Stimulated activated CD4-positive, alpha-beta T cell treated with anti-CD3 and anti-CD28 coated beads, Interleukin-15, amount 100 ng/mL, for 24 hours (primary cell): ENCODE results near the gene CACNG6.
A peak's percentile ranks its signal among the peaks of the same experiment; 100 is the strongest.

Experiments
- DNase-seq: peaks from one replicate; pipeline ENCODE4 v3.0.0-alpha.2; 2020

The CACNG6 gene

DNA sequence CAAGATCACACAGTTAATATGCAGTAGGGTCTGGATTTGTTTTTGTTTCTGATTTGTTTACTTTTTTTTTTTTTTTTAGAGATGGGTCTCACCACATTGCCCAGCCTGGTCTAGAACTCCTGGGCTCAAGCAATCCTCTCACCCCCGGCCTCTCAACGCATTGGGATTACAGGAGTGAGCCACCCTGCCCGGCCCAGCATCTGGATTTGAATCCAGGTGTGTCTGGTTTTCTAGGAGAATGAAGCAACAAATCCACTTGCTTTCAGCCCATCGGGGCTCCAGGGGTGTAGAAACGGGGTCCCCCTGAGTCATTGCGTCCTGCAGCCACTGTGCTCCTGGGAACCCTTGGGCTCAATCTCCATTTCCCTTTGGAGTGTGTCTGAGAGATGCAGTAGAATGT is 22.1 kb upstream of the CACNG6 start:
- DNase-seq = no peak

DNA sequence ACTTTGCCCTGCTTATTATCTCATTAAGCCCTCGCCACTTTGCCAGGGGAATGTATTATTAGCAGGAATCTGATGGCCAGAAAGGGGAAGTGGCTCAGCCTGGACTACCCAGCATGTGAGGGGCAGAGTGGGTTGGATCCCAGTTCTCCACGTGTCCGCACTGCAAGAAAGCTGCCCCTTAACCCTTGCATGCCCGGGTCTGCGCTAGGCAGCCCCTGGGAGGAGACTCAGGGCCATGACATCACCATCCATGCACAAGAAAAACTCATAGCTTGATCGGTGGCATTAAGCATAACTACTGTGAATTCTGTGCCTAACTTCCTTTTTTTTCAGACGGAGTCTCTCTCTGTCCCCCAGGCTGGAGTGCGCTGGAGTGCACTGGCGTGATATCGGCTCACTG is 19.8 kb upstream of the CACNG6 start:
- no peak for DNase-seq

DNA sequence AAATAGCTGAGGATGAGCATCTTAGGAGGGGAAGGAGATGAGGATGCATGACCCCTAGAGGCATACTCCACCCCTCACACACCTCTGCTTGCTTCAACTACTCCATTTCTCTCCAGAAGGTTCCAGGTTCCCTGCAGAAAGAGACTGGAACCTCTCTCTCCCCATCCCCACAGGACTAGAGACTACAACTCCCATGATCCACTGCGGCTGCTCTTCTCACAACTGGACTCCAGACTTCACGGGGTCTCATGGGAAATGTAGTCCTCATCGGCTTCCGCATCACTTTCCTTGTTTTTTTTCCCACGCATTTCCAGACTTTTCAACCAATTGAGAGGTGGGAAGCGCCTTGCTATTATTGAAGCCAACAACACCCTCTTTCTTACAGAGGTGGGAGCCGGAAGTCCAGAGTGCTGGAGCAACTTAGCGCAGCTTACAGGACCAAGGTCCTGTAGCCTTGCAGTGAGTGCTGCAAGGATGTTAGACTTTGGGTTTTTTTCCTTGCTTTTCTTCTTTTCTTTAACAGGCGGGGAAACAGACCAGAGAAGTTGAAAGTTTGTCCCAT is 13.9 kb upstream of the CACNG6 start:
- peak; percentile 78 for DNase-seq

DNA sequence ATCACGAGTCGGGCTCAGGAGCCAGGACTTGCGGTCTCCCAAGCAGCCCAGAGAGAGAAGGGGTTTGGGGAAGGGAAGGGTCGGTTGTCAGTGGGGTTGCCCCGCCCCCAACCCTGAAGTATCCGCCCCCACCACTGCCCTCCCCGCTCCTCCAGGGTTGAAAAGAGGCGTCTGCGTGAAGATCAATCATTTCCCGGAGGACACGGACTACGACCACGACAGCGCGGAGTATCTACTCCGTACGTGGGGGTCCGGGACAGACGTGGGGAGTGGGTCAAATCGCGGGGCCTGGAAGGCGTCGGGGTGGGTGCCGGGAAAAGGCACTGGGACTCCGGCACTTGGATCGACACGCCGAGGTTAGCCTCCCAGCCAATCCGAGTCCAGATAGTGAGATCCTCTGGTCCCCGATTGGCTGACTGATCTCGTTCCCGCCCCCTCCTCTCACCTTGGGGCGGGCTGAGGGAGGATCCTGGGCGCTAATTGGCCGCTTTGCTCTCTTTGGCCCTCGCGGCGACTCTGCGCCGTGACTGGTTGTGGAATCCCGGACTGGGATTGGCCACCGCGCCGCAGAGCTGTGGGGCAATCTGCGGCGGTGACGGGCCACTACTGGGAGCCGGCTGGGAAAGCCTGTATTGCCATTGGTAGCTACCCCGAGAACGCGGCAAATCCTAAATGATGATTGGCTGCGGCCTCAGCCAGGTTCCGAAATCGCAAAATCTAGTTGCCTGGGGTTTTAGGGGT is 13.3 kb upstream of the CACNG6 start:
- DNase-seq = peak; percentile 62

DNA sequence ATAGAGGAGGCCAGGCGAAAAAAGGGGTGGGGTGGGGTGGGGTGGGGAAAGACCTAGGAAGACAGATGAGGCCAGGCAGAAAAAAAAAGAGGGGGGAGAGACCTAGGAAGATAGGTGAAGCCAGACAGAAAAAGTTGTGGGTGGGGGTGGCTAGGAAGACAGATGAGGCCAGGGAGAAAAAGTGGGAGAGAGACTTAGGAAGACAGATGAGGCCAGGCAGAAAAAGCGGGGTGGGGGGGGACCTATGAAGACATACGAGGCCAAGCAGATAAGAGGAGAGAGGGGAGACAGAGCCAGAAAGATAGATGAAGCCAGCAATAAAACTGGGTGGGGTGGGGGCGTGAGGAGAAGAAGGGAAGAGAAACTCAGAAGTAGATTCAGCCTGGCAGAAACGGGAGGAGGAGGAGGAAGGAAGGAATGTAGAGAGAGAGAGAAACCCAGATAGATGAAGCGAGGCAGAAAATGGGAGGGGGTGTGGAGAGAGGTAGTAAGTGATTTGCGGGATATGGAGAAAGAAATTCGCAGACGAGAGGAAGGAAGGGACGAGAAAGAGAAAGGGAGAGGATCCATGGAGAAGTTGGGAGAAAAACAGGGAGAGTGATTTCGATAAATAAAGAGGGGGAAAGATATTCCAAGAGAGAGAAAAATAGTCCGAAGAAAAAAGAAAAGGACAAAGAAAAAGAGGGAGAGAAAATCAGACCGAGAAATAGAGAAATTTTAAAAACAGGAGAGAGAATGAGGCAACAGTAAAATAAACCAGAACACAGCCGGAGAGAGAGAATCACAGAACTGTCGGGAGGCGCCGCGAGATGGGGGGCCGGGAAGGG is 12.2 kb upstream of the CACNG6 start:
- DNase-seq = no peak

DNA sequence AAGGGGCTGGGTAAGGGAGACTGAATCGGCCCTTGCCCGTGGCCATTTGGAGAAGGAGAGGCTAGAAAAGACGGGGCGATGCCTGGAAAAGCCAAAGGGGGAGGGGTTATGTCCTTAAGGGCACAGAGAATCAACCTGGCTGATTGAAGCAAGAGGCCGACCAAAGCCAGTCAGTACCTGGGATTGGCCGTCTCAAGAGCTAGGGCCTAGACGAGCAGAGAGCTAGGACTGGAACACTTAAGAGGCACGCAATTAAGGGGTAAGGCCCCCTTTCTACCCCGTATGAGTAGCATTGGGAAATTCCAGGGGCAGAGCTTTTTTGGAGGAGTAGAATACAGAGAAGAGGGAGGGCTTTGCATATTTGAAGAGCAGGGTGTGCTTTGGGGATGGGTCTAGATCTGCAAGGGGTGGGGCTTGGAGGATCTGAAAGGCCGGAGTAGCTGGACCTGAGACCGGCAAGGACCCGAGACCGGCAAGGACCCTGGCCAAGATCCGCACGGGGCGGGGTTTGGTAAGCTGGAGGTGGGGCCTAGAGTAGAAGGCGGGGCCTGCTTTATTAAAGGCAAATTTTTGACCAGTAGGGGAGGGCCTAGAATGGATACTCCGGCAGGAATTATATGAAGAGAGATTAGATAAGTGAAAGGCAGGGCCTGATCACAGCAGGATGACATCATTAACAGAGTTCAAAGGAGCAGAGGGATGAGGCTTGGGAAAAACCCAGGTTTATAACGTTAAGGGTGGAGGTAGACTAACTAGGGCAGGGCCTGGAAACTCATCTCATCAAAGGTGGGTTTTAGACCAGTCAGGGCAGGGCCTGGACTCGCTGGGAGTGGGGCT is 10.7 kb upstream of the CACNG6 start:
- no peak for DNase-seq

DNA sequence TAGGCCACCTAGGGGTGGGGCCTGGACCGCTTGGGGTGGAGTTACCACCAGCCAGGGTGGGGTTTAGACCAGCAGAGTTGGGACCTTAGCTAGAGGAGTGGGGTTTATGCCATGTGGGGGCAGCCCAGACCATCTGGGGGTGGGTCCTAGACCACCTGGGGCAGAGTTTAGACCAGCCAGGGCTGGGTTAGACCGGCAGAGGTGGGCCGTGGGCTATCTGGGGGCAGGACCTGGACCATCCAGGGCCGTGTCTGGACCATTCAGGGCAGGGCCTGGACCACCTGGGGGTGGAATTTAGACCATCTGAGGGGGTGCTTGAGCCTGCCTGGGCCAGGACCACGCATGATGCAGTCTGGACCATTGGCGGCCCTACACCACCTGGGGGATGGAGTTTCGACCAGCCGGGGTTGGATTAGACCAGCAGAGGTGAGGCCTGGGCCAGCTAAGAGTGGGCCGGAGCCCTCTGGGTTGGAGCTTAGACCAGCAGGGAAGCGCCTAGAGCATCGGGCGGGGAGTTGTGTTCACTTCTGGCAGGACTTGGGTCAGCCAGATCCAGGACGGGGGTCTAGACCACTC is 10.0 kb upstream of the CACNG6 start:
- DNase-seq = no peak

DNA sequence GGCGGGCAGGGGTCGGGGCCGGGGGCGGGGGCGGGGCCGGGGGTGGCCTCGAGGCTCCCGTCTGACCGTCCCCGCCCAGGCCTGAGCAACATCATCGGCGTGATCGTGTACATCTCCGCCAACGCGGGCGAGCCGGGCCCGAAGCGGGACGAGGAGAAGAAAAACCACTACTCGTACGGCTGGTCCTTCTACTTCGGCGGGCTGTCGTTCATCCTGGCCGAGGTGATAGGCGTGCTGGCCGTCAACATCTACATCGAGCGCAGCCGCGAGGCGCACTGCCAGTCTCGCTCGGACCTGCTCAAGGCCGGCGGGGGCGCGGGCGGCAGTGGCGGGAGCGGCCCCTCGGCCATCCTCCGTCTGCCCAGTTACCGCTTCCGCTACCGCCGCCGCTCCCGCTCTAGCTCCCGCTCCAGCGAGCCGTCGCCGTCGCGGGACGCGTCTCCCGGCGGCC is 9.4 kb upstream of the CACNG6 start:
- no peak for DNase-seq

DNA sequence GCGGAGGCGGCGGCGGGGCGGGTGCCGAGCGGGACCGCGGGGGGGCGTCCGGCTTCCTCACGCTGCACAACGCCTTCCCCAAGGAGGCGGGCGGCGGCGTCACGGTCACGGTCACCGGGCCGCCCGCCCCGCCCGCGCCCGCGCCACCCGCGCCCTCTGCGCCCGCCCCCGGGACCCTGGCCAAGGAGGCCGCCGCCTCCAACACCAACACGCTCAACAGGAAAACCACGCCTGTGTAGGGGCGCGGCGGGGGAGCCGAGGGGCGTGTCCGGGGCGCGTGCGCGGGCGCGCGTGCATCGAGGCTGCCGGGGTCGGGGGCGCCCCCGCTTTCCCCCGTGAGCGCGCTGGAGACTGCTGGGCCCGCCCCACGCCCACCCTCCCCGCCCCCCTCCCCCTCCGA is 8.8 kb upstream of the CACNG6 start:
- peak; percentile 20 for DNase-seq

DNA sequence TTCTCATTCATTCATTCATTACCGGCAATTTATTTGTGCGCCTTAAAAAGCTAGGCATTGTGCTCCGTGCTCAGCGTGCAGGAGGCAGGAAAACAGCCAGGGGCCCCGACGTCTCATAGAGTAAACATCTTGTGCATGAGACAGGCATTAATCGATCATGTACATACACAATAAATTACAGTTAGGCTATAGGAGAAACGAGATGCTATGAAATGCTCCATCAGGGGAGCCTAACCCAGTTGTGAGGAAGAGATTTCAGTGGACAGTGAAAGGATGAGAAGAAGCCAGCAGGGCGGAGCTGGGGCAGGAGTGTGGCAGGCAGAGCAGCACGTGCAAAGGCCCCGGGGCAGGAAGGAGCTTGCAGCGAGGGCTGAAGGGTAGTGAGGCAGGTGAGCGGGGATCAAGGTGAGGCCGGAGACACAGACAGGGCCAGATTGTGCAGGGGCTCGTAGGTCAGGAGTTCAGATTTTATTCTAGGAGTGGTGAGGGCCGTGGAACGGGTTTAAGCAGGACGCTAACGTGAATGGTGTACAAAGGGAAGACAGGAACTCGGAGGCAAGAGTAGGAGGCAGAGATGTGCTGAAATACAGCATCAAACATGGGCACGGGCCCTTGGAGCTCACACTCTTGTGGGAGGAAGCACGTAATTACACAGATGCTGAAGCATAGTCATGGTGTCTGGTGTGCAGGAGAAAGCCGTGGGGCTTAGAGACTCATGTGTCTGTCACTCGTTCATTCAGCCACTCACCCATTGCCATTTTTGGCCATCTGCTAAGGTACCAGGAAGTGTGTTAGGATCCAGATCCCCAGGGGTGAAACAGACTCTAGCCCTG is 7.8 kb upstream of the CACNG6 start:
- DNase-seq = no peak

DNA sequence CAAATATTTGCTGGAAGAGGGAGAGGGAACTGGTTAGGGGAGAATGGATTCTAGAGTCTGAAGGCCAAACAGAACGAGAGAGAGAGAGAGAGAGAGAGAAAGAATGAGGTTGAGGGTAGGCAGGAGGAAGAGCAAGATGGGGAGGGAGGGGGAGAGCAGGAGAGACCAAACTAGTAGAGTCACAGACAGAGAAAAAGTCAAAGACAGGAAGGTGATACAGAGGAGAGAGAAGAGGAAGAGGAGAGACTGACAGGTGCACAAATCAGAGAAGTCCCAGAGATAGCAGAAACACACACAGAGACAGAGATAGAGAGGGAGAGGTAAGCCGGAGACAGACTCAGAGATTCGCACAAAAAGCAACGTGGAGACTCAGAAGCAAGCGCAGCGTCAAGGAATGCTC is 5.6 kb upstream of the CACNG6 start:
- no peak for DNase-seq

DNA sequence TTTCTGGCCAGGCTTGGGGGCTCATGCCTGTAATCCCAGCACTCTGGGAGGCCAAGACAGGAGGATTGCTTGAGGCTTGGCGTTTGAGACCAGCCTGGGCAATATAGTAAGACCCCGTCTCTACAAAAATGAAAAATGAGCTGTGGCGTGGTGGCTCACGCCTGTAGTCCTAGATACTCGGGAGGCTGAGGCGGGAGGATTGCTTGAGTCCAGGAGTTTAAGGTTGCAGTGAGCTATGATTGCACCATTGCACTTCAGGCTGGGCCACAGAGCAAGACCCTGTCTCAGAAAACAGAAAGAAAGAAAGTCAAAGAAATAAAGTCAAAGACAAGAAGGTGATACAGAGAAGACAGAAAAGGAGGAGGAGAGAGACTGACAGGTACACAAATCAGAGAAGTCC is 2.5 kb upstream of the CACNG6 start:
- no peak for DNase-seq

DNA sequence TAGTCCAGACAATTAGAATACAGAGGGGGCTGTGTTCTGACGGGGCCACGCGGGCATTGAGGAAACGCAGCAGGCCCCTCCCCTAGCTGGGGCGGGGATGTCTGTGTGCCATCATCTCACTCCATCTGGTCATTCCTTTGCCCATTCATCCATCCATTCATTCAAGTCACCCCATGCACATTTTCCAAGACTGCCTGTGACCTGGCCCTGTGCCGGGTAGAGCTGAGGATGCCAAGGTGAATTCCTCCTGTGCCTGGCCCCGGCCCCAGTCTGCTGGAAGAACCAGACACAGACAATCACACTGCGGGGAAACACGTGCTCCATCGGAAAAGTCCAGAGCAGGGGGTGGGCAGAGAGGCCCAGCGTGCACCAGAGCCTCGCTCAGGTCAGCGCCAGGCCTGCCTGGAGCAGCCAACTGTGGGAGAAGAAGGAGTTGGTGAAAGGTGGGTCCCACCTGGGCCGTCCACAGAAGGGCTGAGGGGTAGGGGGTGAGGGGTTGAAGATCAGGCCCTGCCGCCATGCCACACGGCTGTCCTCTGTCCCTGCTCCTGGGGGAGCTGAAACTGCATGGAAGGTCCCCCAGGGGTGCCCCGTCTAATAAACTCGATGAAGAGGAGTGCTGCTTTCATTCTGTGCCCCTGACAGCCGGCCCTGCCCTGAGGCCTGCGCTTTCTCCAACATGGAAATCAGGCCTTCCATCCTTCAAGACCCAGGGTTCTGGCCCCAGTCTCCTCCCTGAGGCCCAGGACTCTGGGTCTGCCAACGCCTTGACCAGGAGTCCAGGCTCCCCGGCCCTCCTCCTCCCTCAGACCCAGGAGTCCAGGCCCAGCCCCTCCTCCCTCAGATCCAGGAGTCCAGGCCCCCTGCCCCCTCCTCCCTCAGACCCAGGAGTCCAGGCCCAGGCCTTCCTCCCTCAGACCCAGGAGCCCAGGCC is 1.6 kb upstream of the CACNG6 start:
- no peak for DNase-seq

DNA sequence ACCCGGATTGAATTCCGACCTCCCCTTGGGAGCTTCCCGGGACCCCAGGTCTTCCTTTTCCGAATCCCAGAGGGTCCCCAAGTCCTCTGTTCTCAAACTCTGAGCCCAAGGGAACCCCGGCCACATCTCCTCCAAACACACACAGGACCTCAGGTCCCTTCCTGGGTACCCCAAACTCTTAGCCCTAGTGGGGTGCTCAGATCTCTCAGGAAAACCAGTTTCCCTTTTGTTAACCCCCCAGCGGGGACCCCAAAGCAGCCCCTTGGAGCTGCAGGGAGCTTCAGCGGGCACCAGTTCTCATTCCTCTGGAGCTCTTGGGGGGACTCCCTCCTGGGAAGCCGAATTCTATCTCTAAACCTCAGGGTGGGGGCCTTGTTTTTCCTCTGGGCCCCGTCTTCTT is 774 bp downstream of the CACNG6 start:
- DNase-seq = no peak

DNA sequence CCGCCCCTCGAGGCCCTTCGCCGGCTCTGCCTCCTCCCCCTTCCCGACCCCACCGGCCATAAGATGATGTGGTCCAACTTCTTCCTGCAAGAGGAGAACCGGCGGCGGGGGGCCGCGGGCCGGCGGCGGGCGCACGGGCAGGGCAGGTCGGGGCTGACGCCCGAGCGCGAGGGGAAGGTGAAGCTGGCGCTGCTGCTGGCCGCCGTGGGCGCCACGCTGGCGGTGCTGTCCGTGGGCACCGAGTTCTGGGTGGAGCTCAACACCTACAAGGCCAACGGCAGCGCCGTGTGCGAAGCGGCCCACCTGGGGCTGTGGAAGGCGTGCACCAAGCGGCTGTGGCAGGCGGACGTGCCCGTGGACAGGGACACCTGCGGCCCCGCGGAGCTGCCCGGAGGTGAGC is 1.4 kb downstream of the CACNG6 start:
- no peak for DNase-seq

DNA sequence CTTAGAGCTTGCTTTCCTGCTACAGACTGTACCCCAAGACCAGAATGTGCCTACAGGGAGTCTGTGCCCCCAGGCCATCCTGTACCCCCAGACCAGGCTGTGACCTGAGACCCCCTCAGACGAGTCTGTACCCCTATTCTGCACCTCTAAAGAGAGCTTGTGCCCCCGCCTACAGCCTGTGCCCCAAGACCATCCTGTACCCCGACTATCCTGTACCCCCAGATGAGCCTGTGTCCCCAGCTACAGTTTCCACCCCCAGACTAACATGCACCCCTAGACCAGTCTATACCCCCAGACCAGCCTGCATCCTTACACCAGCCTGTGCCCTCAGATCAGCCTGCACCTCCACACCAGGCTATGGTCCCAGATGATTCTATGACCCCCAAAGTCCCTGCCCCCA is 2.0 kb downstream of the CACNG6 start:
- no peak for DNase-seq

DNA sequence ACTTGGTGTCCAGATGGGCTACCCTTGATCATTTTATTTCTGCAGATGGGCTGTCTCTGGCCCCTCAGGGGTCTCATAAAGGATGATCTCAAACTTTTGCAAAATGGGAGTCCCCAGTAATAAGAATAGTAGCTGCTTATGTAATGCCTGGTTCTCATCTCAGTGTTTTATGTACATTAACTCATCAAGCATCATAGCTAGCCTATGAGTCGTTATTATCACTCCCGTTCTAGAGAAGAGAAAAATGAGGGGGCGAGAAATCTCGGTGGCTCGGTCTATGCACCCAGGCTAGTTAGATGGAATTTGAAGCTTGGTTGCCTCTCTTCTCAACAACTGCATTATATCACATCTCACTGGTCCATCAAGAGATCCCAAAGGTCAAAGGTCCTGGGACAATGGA is 3.4 kb downstream of the CACNG6 start:
- DNase-seq = no peak

DNA sequence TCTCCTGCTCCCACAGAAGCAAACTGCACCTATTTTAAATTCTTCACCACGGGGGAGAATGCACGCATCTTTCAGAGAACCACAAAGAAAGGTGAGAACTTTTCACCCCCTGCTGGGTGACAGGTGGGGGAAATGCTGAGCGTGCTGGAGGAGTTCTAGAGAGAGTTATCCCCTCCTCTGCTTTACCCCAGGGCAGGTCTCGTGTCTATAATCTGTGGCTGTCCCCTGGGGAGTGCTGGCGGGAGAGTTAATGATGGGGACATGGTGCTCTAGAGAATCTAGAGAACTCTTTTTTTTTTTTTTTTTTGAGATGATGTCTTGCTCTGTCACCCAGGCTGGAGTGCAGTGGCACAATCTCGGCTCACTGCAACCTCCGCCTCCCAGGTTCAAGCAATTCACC is 6.8 kb downstream of the CACNG6 start:
- no peak for DNase-seq

DNA sequence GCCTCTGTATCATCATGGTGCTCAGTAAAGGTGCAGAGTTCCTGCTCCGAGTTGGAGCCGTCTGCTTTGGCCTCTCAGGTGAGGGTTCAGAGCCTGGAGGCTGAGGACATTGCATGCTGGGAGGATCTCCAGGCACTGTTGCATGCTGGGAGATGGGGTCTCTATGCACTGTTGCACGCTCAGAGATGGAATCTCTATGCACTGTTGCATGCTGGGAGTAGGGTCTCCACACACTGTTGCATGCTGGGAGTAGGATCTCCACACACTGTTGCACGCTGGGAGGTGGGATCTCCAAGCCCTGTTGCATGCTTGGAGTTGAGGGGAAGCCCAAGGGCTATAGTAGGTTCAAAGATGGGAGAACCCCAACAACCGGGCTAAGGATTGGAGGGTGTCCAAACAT is 8.3 kb downstream of the CACNG6 start:
- no peak for DNase-seq

DNA sequence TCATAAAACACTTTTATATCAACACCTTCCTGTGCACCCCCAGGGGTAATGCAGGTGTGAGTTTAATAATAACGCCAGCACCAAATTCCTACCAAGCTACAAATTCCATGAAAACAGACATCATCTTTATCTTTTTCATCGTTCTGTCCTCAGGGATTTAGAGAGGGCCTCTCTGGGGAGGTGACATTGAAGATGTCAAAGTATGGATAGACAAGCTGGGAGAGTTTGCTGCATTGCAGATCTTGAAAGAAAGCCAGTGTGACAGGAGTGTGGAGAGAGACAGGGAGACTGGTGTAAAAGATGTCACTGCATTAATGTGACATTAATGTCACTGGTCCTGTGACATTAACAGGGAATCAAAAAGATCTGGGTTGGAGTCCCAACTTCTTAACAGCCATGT is 10.1 kb downstream of the CACNG6 start:
- no peak for DNase-seq
